Caco-2 (cell line): Measurements from ENCODE around the gene LORICRIN. TPM values are rescaled to one million over a fixed set of nuclear protein-coding genes. Genes with fewer than 3 reads are reported as not detected.

Experiments used
- BruUV-seq: library from RNA; stranded (reverse); fragments of 400-500 nt; replicated peaks from 2 replicates; lab custom pipeline; 2021; lab: Mats Ljungman, UMichigan
- CTCF ChIA-PET: fragments of 300-600 bp; sonication (Branson Sonifier 250); formaldehyde crosslinking; loops from one replicate; lab custom pipeline; 2022; ENCODE audit warnings: antibody characterized with exemption; lab: Charles Lee
- POLR2A ChIA-PET: fragments of 300-600 bp; sonication (Branson Sonifier 250); formaldehyde crosslinking; loops from one replicate; lab custom pipeline; 2022; ENCODE audit warnings: antibody characterized with exemption; lab: Charles Lee
- DNase-seq, 2 experiments: peaks; one replicate each; pipeline versions ENCODE4 v3.0.0 to v3.0.0-alpha.2; 2020 to 2022
- H3K27me3 ChIP-seq: replicated peaks from 2 replicates; pipeline ENCODE4 v1.6.0; 2011; ENCODE audit warnings: low read length; ENCODE audit not compliant: control insufficient read depth, insufficient read depth
- H3K36me3 ChIP-seq: 2 replicates; pipeline ENCODE4 v1.5.1; 2011; ENCODE audit warnings: low read length; ENCODE audit not compliant: control insufficient read depth, insufficient read depth
- H3K4me1 ChIP-seq: fragments of 250-450 bp; sonication (Bioruptor Pico); 2 replicates; pipeline ENCODE4 v1.5.1; 2020; ENCODE audit warnings: mild to moderate bottlenecking
- H3K4me3 ChIP-seq: 2 replicates; pipeline ENCODE4 v1.5.1; 2011; ENCODE audit warnings: low read depth, mild to moderate bottlenecking, control low read depth, low read length
- H3K9me3 ChIP-seq: fragments of 250-450 bp; sonication (Bioruptor Pico); 2 replicates; pipeline ENCODE4 v1.5.1; 2020; ENCODE audit warnings: mild to moderate bottlenecking, moderate library complexity
- H3K27ac Mint-ChIP-seq: one replicate; pipeline ENCODE4 v1.8.0; 2022; ENCODE audit warnings: mixed read lengths; ENCODE audit not compliant: unreplicated experiment
- H3K27me3 Mint-ChIP-seq: one replicate; pipeline ENCODE4 v1.8.0; 2022; ENCODE audit warnings: mixed read lengths; ENCODE audit not compliant: insufficient read depth, unreplicated experiment
- H3K36me3 Mint-ChIP-seq: one replicate; pipeline ENCODE4 v1.8.0; 2022; ENCODE audit warnings: mild to moderate bottlenecking, mixed read lengths; ENCODE audit not compliant: insufficient read depth, unreplicated experiment
- H3K4me1 Mint-ChIP-seq: one replicate; pipeline ENCODE4 v1.8.0; 2022; ENCODE audit warnings: low read depth, mixed read lengths; ENCODE audit not compliant: unreplicated experiment
- H3K4me3 Mint-ChIP-seq: one replicate; pipeline ENCODE4 v1.8.0; 2022; ENCODE audit warnings: mild to moderate bottlenecking, moderate library complexity, mixed read lengths; ENCODE audit not compliant: unreplicated experiment
- H3K9me3 Mint-ChIP-seq: one replicate; pipeline ENCODE4 v1.8.0; 2022; ENCODE audit warnings: mixed read lengths; ENCODE audit not compliant: unreplicated experiment
- CTCF ChIP-seq, 2 experiments: fragments of 200-600 bp in 1 of 2; IDR thresholded peaks; 1 replicate in 1 of 2; 2 replicates in 1 of 2; pipeline versions ENCODE4 v1.5.1 to v1.8.0; 2011 to 2022; ENCODE audit warnings: antibody characterized with exemption in 1 of 2, control low read depth in 1 of 2, inconsistent platforms in 1 of 2, low read depth in 1 of 2, low read length in 1 of 2, mild to moderate bottlenecking in 1 of 2, moderate library complexity in 1 of 2; ENCODE audit not compliant: insufficient read depth in 1 of 2, severe bottlenecking in 1 of 2, unreplicated experiment in 1 of 2
- intact Hi-C: fragments of 100-400 bp; cut with micrococcal nuclease; formaldehyde crosslinking; loops from one replicate; pipeline ENCODE4 v1.10.0; 2022; ENCODE audit not compliant: unreplicated experiment
- total RNA-seq: library from RNA; stranded (reverse); gene quantifications from 2 replicates; pipeline ENCODE4 v1.2.3, GENCODE V29; 2022

LORICRIN gene
- total RNA-seq, 1 experiment from 2014 or later, result not detected

DNA sequence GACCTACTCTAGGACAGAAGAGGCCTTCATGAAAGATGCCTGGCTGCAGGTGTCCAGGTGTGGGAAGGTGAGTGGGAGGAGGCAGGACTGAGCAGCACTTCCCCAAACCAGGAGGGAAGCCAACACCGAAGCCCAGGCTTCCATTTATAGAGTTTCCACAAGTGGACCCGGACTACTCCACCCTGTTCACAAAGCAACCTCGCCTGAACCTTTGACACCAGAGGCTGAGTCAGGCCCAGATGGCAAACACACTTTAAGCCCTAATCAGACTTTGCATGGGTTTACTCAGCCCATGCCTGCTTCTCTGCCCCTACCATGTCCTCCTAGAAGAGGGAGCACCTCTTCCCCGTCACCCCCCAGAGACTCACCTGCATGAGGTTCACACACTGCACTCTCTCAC lies 28.1 kb upstream of the LORICRIN start:
- Mint-ChIP-seq H3K27ac (no peak overlapping the region), H3K4me1 (no peaks in the 10 kb centered on the region), H3K36me3 (no peaks in the 10 kb centered on the region), H3K9me3 (no peaks in the 10 kb centered on the region), H3K4me3 (no peak overlapping the region), H3K27me3 (peaks cover 10% of the 10 kb centered on the region)
- CTCF ChIA-PET, result interaction anchor here (0.5 kb wide), 1 partner anchor 721 kb away, joined by 3 read pairs; the partner anchor contains the start of gene LCE5A
- no peak overlapping the region for H3K4me3 ChIP-seq
- POLR2A ChIA-PET, result no interaction called here
- no peak for DNase-seq
- TF ChIP-seq CTCF (IDR thresholded peaks at IDR 0.05; ENCODE audit: insufficient read depth in 1 of 2, low read depth in 1 of 2, low read length in 1 of 2, severe bottlenecking in 1 of 2, unreplicated experiment in 1 of 2), result no peak
- BruUV-seq, result no TSS peak
- no peaks in the 10 kb centered on the region for H3K36me3 ChIP-seq
- intact Hi-C loops, result no loop called here
- no peaks in the 10 kb centered on the region for H3K4me1 ChIP-seq
- H3K27me3 ChIP-seq, result no peaks in the 10 kb centered on the region
- no peaks in the 10 kb centered on the region for H3K9me3 ChIP-seq

GRCh38 chr1:153231785-153232184 lies 27.7 kb upstream of the LORICRIN start:
- no peaks in the 10 kb centered on the region for H3K4me1 ChIP-seq
- Mint-ChIP-seq H3K27ac (no peak overlapping the region), H3K27me3 (peaks cover 10% of the 10 kb centered on the region), H3K4me3 (no peak overlapping the region), H3K9me3 (no peaks in the 10 kb centered on the region), H3K4me1 (no peaks in the 10 kb centered on the region), H3K36me3 (no peaks in the 10 kb centered on the region)
- DNase-seq, result no peak
- ChIA-PET CTCF (no interaction called here), POLR2A (no interaction called here)
- H3K36me3 ChIP-seq, result no peaks in the 10 kb centered on the region
- no TSS peak for BruUV-seq
- H3K27me3 ChIP-seq, result no peaks in the 10 kb centered on the region
- no peak for TF ChIP-seq CTCF (IDR thresholded peaks at IDR 0.05; ENCODE audit: insufficient read depth in 1 of 2, low read depth in 1 of 2, low read length in 1 of 2, severe bottlenecking in 1 of 2, unreplicated experiment in 1 of 2)
- intact Hi-C loops, result no loop called here
- H3K9me3 ChIP-seq, result no peaks in the 10 kb centered on the region
- no peak overlapping the region for H3K4me3 ChIP-seq

DNA sequence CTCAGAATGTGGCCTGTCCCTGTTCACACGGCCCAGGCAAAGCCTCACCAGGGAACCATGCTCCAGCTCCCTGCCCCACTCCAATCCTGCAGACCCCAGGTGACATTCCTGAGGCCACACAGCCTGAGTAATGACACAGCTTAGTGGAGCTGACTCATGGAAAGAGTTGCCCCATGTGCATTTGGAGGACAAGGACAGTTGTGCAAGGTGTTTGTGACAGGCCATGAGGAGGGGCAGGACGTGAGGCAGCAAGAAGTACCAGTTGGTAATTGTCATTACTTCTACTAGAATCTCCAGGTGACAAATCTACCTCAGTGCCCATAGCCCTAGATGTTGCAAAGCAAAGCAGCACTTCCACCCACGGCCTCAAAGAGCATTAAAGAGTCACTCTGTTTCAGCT lies 26.9 kb upstream of the LORICRIN start:
- H3K36me3 Mint-ChIP-seq, result no peaks in the 10 kb centered on the region
- peaks cover 10% of the 10 kb centered on the region for H3K27me3 Mint-ChIP-seq
- CTCF ChIA-PET, result no interaction called here
- Histone ChIP-seq H3K36me3 (no peaks in the 10 kb centered on the region), H3K9me3 (no peaks in the 10 kb centered on the region), H3K27me3 (no peaks in the 10 kb centered on the region), H3K4me3 (no peak overlapping the region), H3K4me1 (no peaks in the 10 kb centered on the region)
- H3K27ac Mint-ChIP-seq, result no peak overlapping the region
- H3K9me3 Mint-ChIP-seq, result no peaks in the 10 kb centered on the region
- no peaks in the 10 kb centered on the region for H3K4me1 Mint-ChIP-seq
- H3K4me3 Mint-ChIP-seq, result no peak overlapping the region
- POLR2A ChIA-PET, result no interaction called here
- no peak for DNase-seq
- intact Hi-C loops, result no loop called here
- BruUV-seq, result no TSS peak
- TF ChIP-seq CTCF (IDR thresholded peaks at IDR 0.05; ENCODE audit: insufficient read depth in 1 of 2, low read depth in 1 of 2, low read length in 1 of 2, severe bottlenecking in 1 of 2, unreplicated experiment in 1 of 2), result no peak
